Measurements from ENCODE around the gene DOCK3. TPM values are rescaled to one million over a fixed set of nuclear protein-coding genes. Genes with fewer than 3 reads are reported as not detected.
A peak's percentile ranks its signal among the peaks of the same experiment; 100 is the strongest.
"Not testable (repeated sequence)": the region's sequence is repeated elsewhere in the genome, so short reads cannot be mapped to it uniquely, and the experiment has no call there.

Gene DOCK3
- total and polyA plus RNA-seq, 4 donors = 11.0 to 35.7 (median 33.0) TPM

DNA sequence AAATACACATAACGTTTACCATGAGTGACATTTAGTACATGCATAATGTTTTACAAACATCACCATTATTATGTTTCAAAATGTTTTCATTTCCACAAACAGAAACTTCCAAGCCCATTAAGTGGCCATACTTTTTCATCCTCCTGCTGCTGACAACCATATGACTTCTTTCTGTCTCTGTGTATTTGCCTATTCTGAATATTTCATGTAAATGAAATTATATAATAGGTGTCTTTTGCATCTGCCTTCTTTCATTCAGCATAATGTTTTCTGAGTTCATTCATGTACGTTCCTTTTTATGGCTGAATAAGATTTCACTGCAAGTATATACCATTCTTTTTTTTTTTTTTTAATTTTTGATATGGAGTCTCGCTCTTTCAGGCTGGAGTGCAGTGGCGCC is 209.0 kb downstream of the DOCK3 start:
- Histone ChIP-seq H3K9me3 (ENCODE audit: control insufficient read depth, insufficient read depth, low read length) (no peaks in the 10 kb centered on the region), H3K27me3 (ENCODE audit: control insufficient read depth, insufficient read depth, low read length) (no peaks in the 10 kb centered on the region), H3K4me3 (ENCODE audit: low read depth, low read length) (no peak overlapping the region), H3K4me1 (ENCODE audit: control insufficient read depth, insufficient read depth, low read length) (no peaks in the 10 kb centered on the region), H3K27ac (ENCODE audit: low read depth, low read length) (no peak overlapping the region), H3K36me3 (ENCODE audit: control insufficient read depth, insufficient read depth, low read length) (no peaks in the 10 kb centered on the region)
- 100% methylated on average over 1 of the region's 4 CpGs for WGBS (ENCODE audit: insufficient coverage)
- DNase-seq (ENCODE audit: low read depth in 4 of 6, low spot score in 6 of 6) = no peak

GRCh38 chr3:50885070-50885850 is 210.5 kb downstream of the DOCK3 start:
- WGBS (ENCODE audit: insufficient coverage) = 79% methylated on average over 2 of the region's 5 CpGs
- H3K4me1 ChIP-seq (ENCODE audit: control insufficient read depth, insufficient read depth, low read length) = no peaks in the 10 kb centered on the region
- no peak overlapping the region for H3K4me3 ChIP-seq (ENCODE audit: low read depth, low read length)
- H3K27me3 ChIP-seq (ENCODE audit: control insufficient read depth, insufficient read depth, low read length) = no peaks in the 10 kb centered on the region
- no peaks in the 10 kb centered on the region for H3K9me3 ChIP-seq (ENCODE audit: control insufficient read depth, insufficient read depth, low read length)
- DNase-seq (ENCODE audit: low read depth in 4 of 6, low spot score in 6 of 6) = peak in 1 of 6 donors; percentile 7
- H3K36me3 ChIP-seq (ENCODE audit: control insufficient read depth, insufficient read depth, low read length) = no peaks in the 10 kb centered on the region
- no peak overlapping the region for H3K27ac ChIP-seq (ENCODE audit: low read depth, low read length)

DNA sequence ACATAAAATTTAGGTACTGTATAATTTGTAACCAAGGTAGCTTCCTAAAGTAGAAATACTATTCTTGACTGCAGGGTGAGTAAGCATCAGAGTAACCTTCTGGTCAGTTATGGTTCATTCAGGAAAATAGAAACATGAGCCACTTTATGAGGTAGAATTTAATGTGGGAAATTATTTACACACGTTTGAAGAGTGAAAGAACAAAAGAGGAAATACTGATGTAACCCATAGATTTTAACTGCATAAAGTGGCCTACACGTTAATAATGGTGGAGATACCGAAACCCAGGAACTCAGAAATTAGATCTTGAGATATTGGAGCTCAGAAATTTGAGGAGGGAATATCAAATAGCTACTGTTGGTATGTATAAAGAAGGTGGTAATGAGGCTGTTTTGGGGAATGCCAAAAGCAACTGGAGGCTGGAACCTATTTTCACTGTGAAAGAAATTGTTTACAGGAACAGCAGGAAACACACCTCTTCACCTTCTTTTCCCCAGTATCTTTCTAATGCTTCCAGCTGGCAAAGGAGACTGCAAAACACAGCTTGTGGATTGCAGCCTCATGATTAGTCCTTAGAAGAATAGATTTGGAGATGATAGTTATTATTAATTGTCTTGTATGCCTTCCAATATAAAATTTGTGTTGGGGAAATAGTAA is 216.1 kb downstream of the DOCK3 start:
- H3K27me3 ChIP-seq (ENCODE audit: control insufficient read depth, insufficient read depth, low read length) = no peaks in the 10 kb centered on the region
- H3K4me1 ChIP-seq (ENCODE audit: control insufficient read depth, insufficient read depth, low read length) = no peaks in the 10 kb centered on the region
- H3K36me3 ChIP-seq (ENCODE audit: control insufficient read depth, insufficient read depth, low read length) = no peaks in the 10 kb centered on the region
- no peak overlapping the region for H3K27ac ChIP-seq (ENCODE audit: low read depth, low read length)
- 100% methylated on average over 2 of the region's 3 CpGs for WGBS (ENCODE audit: insufficient coverage)
- H3K9me3 ChIP-seq (ENCODE audit: control insufficient read depth, insufficient read depth, low read length) = peaks cover 3% of the 10 kb centered on the region
- DNase-seq (ENCODE audit: low read depth in 4 of 6, low spot score in 6 of 6) = no peak
- H3K4me3 ChIP-seq (ENCODE audit: low read depth, low read length) = no peak overlapping the region

DNA sequence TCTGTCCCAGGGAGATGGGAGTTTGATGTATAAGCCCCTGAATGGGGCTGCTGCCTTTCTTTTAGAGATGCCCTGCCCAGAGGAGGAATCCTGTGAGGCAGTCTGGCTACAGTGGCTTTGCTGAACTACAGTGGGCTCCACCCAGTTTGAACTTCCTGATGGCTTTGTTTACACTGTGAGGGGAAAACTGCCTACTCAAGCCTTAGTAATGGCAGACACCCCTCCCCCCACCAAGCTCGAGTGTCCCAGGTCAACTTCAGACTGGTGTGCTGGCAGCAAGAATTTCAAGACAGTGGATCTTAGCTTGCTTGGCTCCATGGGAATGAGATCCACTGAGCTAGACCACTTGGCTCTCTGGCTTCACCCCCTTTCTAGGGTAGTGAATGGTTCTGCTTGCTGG is 226.4 kb downstream of the DOCK3 start:
- DNase-seq (ENCODE audit: low read depth in 4 of 6, low spot score in 6 of 6); H3K4me1 ChIP-seq (ENCODE audit: control insufficient read depth, insufficient read depth, low read length); H3K9me3 ChIP-seq (ENCODE audit: control insufficient read depth, insufficient read depth, low read length); H3K36me3 ChIP-seq (ENCODE audit: control insufficient read depth, insufficient read depth, low read length); H3K27ac ChIP-seq (ENCODE audit: low read depth, low read length); H3K27me3 ChIP-seq (ENCODE audit: control insufficient read depth, insufficient read depth, low read length); H3K4me3 ChIP-seq (ENCODE audit: low read depth, low read length): not testable (repeated sequence)
- WGBS (ENCODE audit: insufficient coverage) = no CpG with 5 or more reads among the region's 1 CpG

- no peak for DNase-seq (ENCODE audit: low read depth in 4 of 6, low spot score in 6 of 6)
- H3K4me3 ChIP-seq (ENCODE audit: low read depth, low read length) = no peak overlapping the region
- no peaks in the 10 kb centered on the region for H3K4me1 ChIP-seq (ENCODE audit: control insufficient read depth, insufficient read depth, low read length)
- WGBS (ENCODE audit: insufficient coverage) = 86% methylated on average over 6 of the region's 6 CpGs
- H3K27ac ChIP-seq (ENCODE audit: low read depth, low read length) = no peak overlapping the region
- H3K27me3 ChIP-seq (ENCODE audit: control insufficient read depth, insufficient read depth, low read length) = no peaks in the 10 kb centered on the region
- H3K9me3 ChIP-seq (ENCODE audit: control insufficient read depth, insufficient read depth, low read length) = no peaks in the 10 kb centered on the region
- H3K36me3 ChIP-seq (ENCODE audit: control insufficient read depth, insufficient read depth, low read length) = no peaks in the 10 kb centered on the region
These were observed 238.0 kb downstream of the DOCK3 start for GRCh38 chr3:50912746-50913145.

DNA sequence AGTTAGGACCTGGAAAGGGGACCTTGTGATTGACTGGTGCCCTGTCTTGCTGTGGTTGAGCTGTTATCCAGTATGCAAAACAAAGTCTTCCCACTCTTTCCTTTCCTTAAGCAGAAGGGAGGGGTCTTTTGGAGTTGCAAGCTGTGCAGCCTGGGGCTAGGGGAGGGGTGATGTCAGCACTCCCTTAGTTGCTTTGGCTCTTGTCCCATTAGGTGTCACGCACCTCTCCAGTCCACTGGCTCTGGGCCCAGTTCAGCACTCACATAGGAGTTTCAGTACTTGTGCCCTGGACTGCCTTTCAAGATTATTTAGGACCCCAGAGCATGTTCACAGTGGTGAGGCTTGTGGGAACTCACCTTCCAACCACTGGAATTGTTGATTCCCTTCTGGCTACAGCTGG is 238.5 kb downstream of the DOCK3 start:
- WGBS (ENCODE audit: insufficient coverage) = 80% methylated on average over 1 of the region's 1 CpG
- no peak overlapping the region for H3K4me3 ChIP-seq (ENCODE audit: low read depth, low read length)
- no peaks in the 10 kb centered on the region for H3K36me3 ChIP-seq (ENCODE audit: control insufficient read depth, insufficient read depth, low read length)
- no peaks in the 10 kb centered on the region for H3K4me1 ChIP-seq (ENCODE audit: control insufficient read depth, insufficient read depth, low read length)
- H3K9me3 ChIP-seq (ENCODE audit: control insufficient read depth, insufficient read depth, low read length) = no peaks in the 10 kb centered on the region
- peak in 2 of 6 donors; percentile 9 to 21 for DNase-seq (ENCODE audit: low read depth in 4 of 6, low spot score in 6 of 6)
- no peaks in the 10 kb centered on the region for H3K27me3 ChIP-seq (ENCODE audit: control insufficient read depth, insufficient read depth, low read length)
- H3K27ac ChIP-seq (ENCODE audit: low read depth, low read length) = no peak overlapping the region

DNA sequence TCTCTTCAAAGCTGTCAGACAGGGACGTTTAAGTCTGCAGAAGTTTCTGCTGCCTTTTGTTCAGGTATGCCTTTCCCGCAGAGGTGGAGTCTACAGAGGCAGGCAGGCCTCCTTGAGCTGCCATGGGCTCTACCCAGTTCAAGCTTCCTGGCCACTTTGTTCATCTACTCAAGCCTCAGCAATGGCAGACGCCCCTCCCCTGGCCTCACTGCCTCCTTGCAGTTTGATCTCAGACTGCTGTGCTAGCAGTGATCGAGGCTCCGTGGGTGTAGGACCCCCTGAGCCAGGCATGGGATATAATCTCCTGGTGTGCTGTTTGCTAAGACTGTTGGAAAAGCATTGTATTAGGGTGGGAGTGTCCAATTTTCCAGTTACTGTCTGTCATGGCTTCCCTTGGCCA is 247.3 kb downstream of the DOCK3 start:
- DNase-seq (ENCODE audit: low read depth in 4 of 6, low spot score in 6 of 6); H3K9me3 ChIP-seq (ENCODE audit: control insufficient read depth, insufficient read depth, low read length); H3K27me3 ChIP-seq (ENCODE audit: control insufficient read depth, insufficient read depth, low read length); H3K36me3 ChIP-seq (ENCODE audit: control insufficient read depth, insufficient read depth, low read length); H3K27ac ChIP-seq (ENCODE audit: low read depth, low read length); H3K4me3 ChIP-seq (ENCODE audit: low read depth, low read length); H3K4me1 ChIP-seq (ENCODE audit: control insufficient read depth, insufficient read depth, low read length): not testable (repeated sequence)
- 93% methylated on average over 4 of the region's 5 CpGs for WGBS (ENCODE audit: insufficient coverage)

DNA sequence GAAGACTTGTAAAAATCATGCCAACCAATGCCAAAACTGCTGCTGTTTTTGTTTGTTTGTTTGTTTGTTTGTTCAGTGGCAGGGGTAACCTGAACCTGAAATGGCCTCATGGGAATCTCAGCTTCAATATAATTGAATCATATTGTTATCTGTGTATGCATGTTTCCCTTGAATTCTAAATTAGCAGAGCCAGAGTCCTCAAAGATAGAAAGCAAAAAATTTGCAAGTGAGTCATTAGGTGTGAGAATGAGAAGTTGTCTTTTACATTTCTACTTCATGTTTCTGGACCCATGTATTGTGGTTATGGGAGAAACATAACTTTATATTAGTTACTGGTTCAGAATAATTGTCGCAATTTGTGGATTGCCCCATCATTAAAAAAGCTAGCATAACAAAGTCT is 249.2 kb downstream of the DOCK3 start:
- DNase-seq (ENCODE audit: low read depth in 4 of 6, low spot score in 6 of 6) = no peak
- no peaks in the 10 kb centered on the region for H3K36me3 ChIP-seq (ENCODE audit: control insufficient read depth, insufficient read depth, low read length)
- no peak overlapping the region for H3K27ac ChIP-seq (ENCODE audit: low read depth, low read length)
- no peaks in the 10 kb centered on the region for H3K27me3 ChIP-seq (ENCODE audit: control insufficient read depth, insufficient read depth, low read length)
- no peaks in the 10 kb centered on the region for H3K4me1 ChIP-seq (ENCODE audit: control insufficient read depth, insufficient read depth, low read length)
- H3K9me3 ChIP-seq (ENCODE audit: control insufficient read depth, insufficient read depth, low read length) = peaks cover 5% of the 10 kb centered on the region
- no peak overlapping the region for H3K4me3 ChIP-seq (ENCODE audit: low read depth, low read length)
- WGBS (ENCODE audit: insufficient coverage) = no CpG with 5 or more reads among the region's 1 CpG

DNA sequence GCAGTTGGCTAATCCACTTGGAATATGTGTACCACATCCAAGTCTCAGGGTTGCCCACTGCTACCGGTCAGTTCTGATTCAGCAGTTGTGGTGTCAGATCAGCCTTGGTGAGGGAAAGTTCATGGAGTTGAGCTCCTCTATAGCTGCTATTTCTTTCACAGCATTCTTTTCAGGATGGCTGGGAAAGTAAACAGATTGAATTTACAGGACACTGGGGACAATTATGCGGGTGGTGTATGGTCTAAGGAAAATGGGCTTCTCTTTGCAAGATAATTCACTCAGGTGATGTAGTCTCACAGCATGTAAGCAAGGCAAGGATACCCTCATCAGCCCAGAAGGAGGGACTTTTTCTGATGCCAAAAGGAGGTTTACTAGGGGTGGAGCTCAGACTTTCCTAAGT is 249.9 kb downstream of the DOCK3 start:
- DNase-seq (ENCODE audit: low read depth in 4 of 6, low spot score in 6 of 6) = no peak
- Histone ChIP-seq H3K36me3 (ENCODE audit: control insufficient read depth, insufficient read depth, low read length) (no peaks in the 10 kb centered on the region), H3K27me3 (ENCODE audit: control insufficient read depth, insufficient read depth, low read length) (no peaks in the 10 kb centered on the region), H3K4me1 (ENCODE audit: control insufficient read depth, insufficient read depth, low read length) (no peaks in the 10 kb centered on the region), H3K27ac (ENCODE audit: low read depth, low read length) (no peak overlapping the region), H3K9me3 (ENCODE audit: control insufficient read depth, insufficient read depth, low read length) (peaks cover 5% of the 10 kb centered on the region), H3K4me3 (ENCODE audit: low read depth, low read length) (no peak overlapping the region)
- 88% methylated on average over 1 of the region's 2 CpGs for WGBS (ENCODE audit: insufficient coverage)

GRCh38 chr3:50926868-50927267 is 252.1 kb downstream of the DOCK3 start:
- H3K27ac ChIP-seq (ENCODE audit: low read depth, low read length) = no peak overlapping the region
- WGBS (ENCODE audit: insufficient coverage) = no CpG with 5 or more reads among the region's 2 CpGs

More at GRCh38 chr3:50926868-50927267, 252.1 kb downstream of the DOCK3 start:
- Histone ChIP-seq H3K9me3 (ENCODE audit: control insufficient read depth, insufficient read depth, low read length) (peaks cover 3% of the 10 kb centered on the region), H3K4me3 (ENCODE audit: low read depth, low read length) (no peak overlapping the region), H3K4me1 (ENCODE audit: control insufficient read depth, insufficient read depth, low read length) (no peaks in the 10 kb centered on the region), H3K36me3 (ENCODE audit: control insufficient read depth, insufficient read depth, low read length) (no peaks in the 10 kb centered on the region), H3K27me3 (ENCODE audit: control insufficient read depth, insufficient read depth, low read length) (no peaks in the 10 kb centered on the region)
- DNase-seq (ENCODE audit: low read depth in 4 of 6, low spot score in 6 of 6) = no peak
